ENCODE measurements around the gene LILRA5. TPM values are rescaled to one million over a fixed set of nuclear protein-coding genes. Genes with fewer than 3 reads are reported as not detected.
"Not testable (repeated sequence)": the region's sequence is repeated elsewhere in the genome, so short reads cannot be mapped to it uniquely, and the experiment has no call there.

Gene LILRA5
- total and polyA plus RNA-seq, 2 donors (not counting 1 experiment from before 2014, with no cell fraction given) = 1.8 TPM; not detected in 1

GRCh38 chr19:54294539-54294938 lies 18.4 kb downstream of the LILRA5 start:
- intact Hi-C loops (cut with micrococcal nuclease) = no loop called here
- H3K27ac Mint-ChIP-seq = no peak overlapping the region
- Histone ChIP-seq H2AFZ (ENCODE audit: insufficient read depth, low read depth, low read length, poor library complexity, severe bottlenecking) (no peak overlapping the region), H3K4me2 (replicated peaks; ENCODE audit: low read depth, low read length, poor library complexity, severe bottlenecking) (no peak overlapping the region), H3K27me3 (replicated peaks in 1 of 4; ENCODE audit: control extremely low read depth in 1 of 4, control insufficient read depth in 3 of 4, insufficient read depth in 4 of 4, low read length in 3 of 4) (peaks cover 0 to 59% (median 25%) of the 10 kb centered on the region in 4 experiments), H4K20me1 (ENCODE audit: control insufficient read depth, insufficient read depth, low read length, poor library complexity, severe bottlenecking) (peaks cover 5% of the 10 kb centered on the region), H3K9me3 (ENCODE audit: control extremely low read depth in 1 of 3, control insufficient read depth in 2 of 3, insufficient read depth in 1 of 3, low read length in 2 of 3) (peaks cover 1 to 30% (median 8%) of the 10 kb centered on the region in 3 donors), H3K27ac (ENCODE audit: low read length in 2 of 2) (no peak overlapping the region), H3K4me3 (ENCODE audit: control extremely low read depth in 1 of 5, extremely low read depth in 1 of 5, insufficient read depth in 1 of 5, low read depth in 2 of 5, low read length in 4 of 5) (no peak overlapping the region), H3K36me3 (replicated peaks in 1 of 2; ENCODE audit: control extremely low read depth in 1 of 2, control insufficient read depth in 1 of 2, extremely low read depth in 1 of 2, insufficient read depth in 2 of 2, low read length in 1 of 2) (no peaks in the 10 kb centered on the region), H3K4me1 (ENCODE audit: control insufficient read depth in 2 of 2, insufficient read depth in 2 of 2, low read length in 2 of 2) (peaks cover 16 to 21% of the 10 kb centered on the region in 2 donors), H3K9ac (ENCODE audit: low read length) (no peak overlapping the region), H3K79me2 (ENCODE audit: control insufficient read depth, insufficient read depth, low read length) (no peaks in the 10 kb centered on the region)
- 94% methylated on average over 3 of the region's 6 CpGs for WGBS (ENCODE audit: insufficient coverage)
- H3K4me1 Mint-ChIP-seq = peaks cover 23% of the 10 kb centered on the region
- DNase-seq (no peak), ATAC-seq (ENCODE audit: low read depth) (no peak)
- no peak overlapping the region for H3K4me3 Mint-ChIP-seq
- no peaks in the 10 kb centered on the region for H3K9me3 Mint-ChIP-seq (ENCODE audit: insufficient read depth)
- peaks cover 52% of the 10 kb centered on the region for H3K27me3 Mint-ChIP-seq
- ChIA-PET CTCF (no interaction called here), POLR2A (no interaction called here)
- TF ChIP-seq CTCF (IDR thresholded peaks at IDR 0.05) (no peak), EZH2 (IDR thresholded peaks at IDR 0.05; ENCODE audit: borderline replicate concordance, insufficient read depth, low read depth, low read length, poor library complexity, severe bottlenecking) (no peak)

GRCh38 chr19:54289160-54289559 lies 23.8 kb downstream of the LILRA5 start:
- H3K9me3 Mint-ChIP-seq (ENCODE audit: insufficient read depth); H4K20me1 ChIP-seq (ENCODE audit: control insufficient read depth, insufficient read depth, low read length, poor library complexity, severe bottlenecking); H2AFZ ChIP-seq (ENCODE audit: insufficient read depth, low read depth, low read length, poor library complexity, severe bottlenecking); H3K27ac ChIP-seq (ENCODE audit: low read length in 2 of 2); H3K79me2 ChIP-seq (ENCODE audit: control insufficient read depth, insufficient read depth, low read length); ATAC-seq (ENCODE audit: low read depth); H3K36me3 ChIP-seq (replicated peaks in 1 of 2; ENCODE audit: control extremely low read depth in 1 of 2, control insufficient read depth in 1 of 2, extremely low read depth in 1 of 2, insufficient read depth in 2 of 2, low read length in 1 of 2); H3K4me3 ChIP-seq (ENCODE audit: control extremely low read depth in 1 of 5, extremely low read depth in 1 of 5, insufficient read depth in 1 of 5, low read depth in 2 of 5, low read length in 4 of 5); H3K4me2 ChIP-seq (replicated peaks; ENCODE audit: low read depth, low read length, poor library complexity, severe bottlenecking); H3K9ac ChIP-seq (ENCODE audit: low read length); DNase-seq; POLR2A ChIA-PET: not testable (repeated sequence)
- Mint-ChIP-seq H3K27me3 (peaks cover 26% of the 10 kb centered on the region), H3K4me1 (peaks cover 68% of the 10 kb centered on the region), H3K27ac (peak overlapping the region; percentile 68), H3K4me3 (peak overlapping the region; percentile 27)
- Histone ChIP-seq H3K9me3 (ENCODE audit: control extremely low read depth in 1 of 3, control insufficient read depth in 2 of 3, insufficient read depth in 1 of 3, low read length in 2 of 3) (peaks cover 1 to 15% (median 5%) of the 10 kb centered on the region in 3 donors), H3K4me1 (ENCODE audit: control insufficient read depth in 2 of 2, insufficient read depth in 2 of 2, low read length in 2 of 2) (peaks cover 53 to 60% of the 10 kb centered on the region in 2 donors), H3K27me3 (replicated peaks in 1 of 4; ENCODE audit: control extremely low read depth in 1 of 4, control insufficient read depth in 3 of 4, insufficient read depth in 4 of 4, low read length in 3 of 4) (peaks cover 0 to 22% (median 13%) of the 10 kb centered on the region in 4 experiments)
- intact Hi-C loops (cut with micrococcal nuclease) = loop anchor here (2.0 kb wide), 1 partner anchor 64 kb away; no protein-coding TSS in a partner anchor
- CTCF ChIA-PET = interaction anchor here (3.9 kb wide), 1 partner anchor 23 kb away, joined by 20 read pairs; no protein-coding TSS in a partner anchor
- 84% methylated on average over 7 of the region's 8 CpGs for WGBS (ENCODE audit: insufficient coverage)
